K562 (cell line): ENCODE data around the gene IGF2. TPM values are rescaled to one million over a fixed set of nuclear protein-coding genes. Genes with fewer than 3 reads are reported as not detected.

Experiments
- ATAC-seq: fragments of 200-7000 bp; cut with Tn5 transposase; 3 replicates; pipeline ENCODE4 v1.9.1; 2020; ENCODE audit warnings: moderate library complexity
- BruUV-seq: library from RNA; stranded (reverse); fragments of 400-500 nt; replicated peaks from 2 replicates; lab custom pipeline; 2021; lab: Mats Ljungman, UMichigan
- CTCF ChIA-PET: fragments of 300-600 bp; formaldehyde crosslinking; extraction: SDS; loops from one replicate; lab custom pipeline; 2021; ENCODE audit warnings: low intra/inter-chr PET ratio; lab: Yijun Ruan, JAX
- POLR2A ChIA-PET: fragments of 300-600, 350-650 bp; sonication (Branson Sonifier 250); formaldehyde crosslinking; extraction: SDS; loops from one replicate; lab custom pipeline; 2021; ENCODE audit warnings: antibody characterized with exemption, inconsistent platforms; lab: Yijun Ruan, JAX
- DNase-seq, 4 experiments: peaks; one replicate each; pipeline versions ENCODE4 v3.0.0 to v3.0.0-alpha.2; 2011 to 2018; ENCODE audit warnings: low spot score in 3 of 4, mixed read lengths in 3 of 4; ENCODE audit errors: extremely low read depth in 1 of 4
- FAIRE-seq: peaks from 2 replicates; lab custom pipeline; 2011; peaks lifted over from hg19 to GRCh38; lab: Jason Lieb, UNC
- H2AFZ ChIP-seq: 2 replicates; pipeline ENCODE4 v1.6.0; 2011; ENCODE audit warnings: low read depth, low read length, control low read depth, inconsistent platforms
- H3K27ac ChIP-seq: fragments of 200-600 bp; 3 replicates; pipeline ENCODE4 v1.8.0; 2011; ENCODE audit warnings: low read depth, mild to moderate bottlenecking, control low read depth, inconsistent platforms, low read length, moderate library complexity, mixed read lengths; ENCODE audit errors: extremely low read depth
- H3K27me3 ChIP-seq, 2 experiments: fragments of 300-600 bp in 1 of 2; 2 replicates in 1 of 2; 3 replicates in 1 of 2; pipeline versions ENCODE4 v1.6.0 to v1.8.0; 2011; ENCODE audit warnings: inconsistent platforms in 2 of 2, low read length in 2 of 2, mild to moderate bottlenecking in 1 of 2, mixed read lengths in 1 of 2, moderate library complexity in 1 of 2; ENCODE audit not compliant: control insufficient read depth in 2 of 2, insufficient read depth in 2 of 2
- H3K36me3 ChIP-seq: fragments of 300-600 bp; 3 replicates; pipeline ENCODE4 v1.8.0; 2011; ENCODE audit warnings: mild to moderate bottlenecking, low read length, inconsistent platforms; ENCODE audit not compliant: control insufficient read depth, insufficient read depth
- H3K4me1 ChIP-seq, 2 experiments: fragments of 200-600 bp in 1 of 2; replicated peaks in 1 of 2; 2 replicates in 1 of 2; 3 replicates in 1 of 2; pipeline versions ENCODE4 v1.5.1 to v1.8.0; 2011; ENCODE audit warnings: inconsistent platforms in 2 of 2, low read length in 2 of 2, mild to moderate bottlenecking in 1 of 2, mixed read lengths in 1 of 2, moderate library complexity in 1 of 2; ENCODE audit not compliant: control insufficient read depth in 2 of 2, insufficient read depth in 2 of 2
- H3K4me2 ChIP-seq: 2 replicates; pipeline ENCODE4 v1.6.1; 2011; ENCODE audit warnings: low read length, control low read depth, inconsistent platforms, mixed read lengths; ENCODE audit not compliant: insufficient read depth
- H3K4me3 ChIP-seq: fragments of 200-600 bp; sonication (generic), shearing (Covaris generic); 2 replicates; pipeline ENCODE4 v1.5.1; 2016; ENCODE audit warnings: control low read depth, inconsistent platforms
- H3K79me2 ChIP-seq: fragments of 200-600 bp; 3 replicates; pipeline ENCODE4 v1.8.0; 2011; ENCODE audit warnings: low read length, inconsistent platforms; ENCODE audit not compliant: control insufficient read depth, insufficient read depth
- H3K9ac ChIP-seq, 2 experiments: 2 replicates each; pipeline versions ENCODE4 v1.6.0 to v1.6.1; 2011; ENCODE audit warnings: low read depth in 2 of 2, low read length in 2 of 2, control low read depth in 1 of 2, inconsistent platforms in 1 of 2, mild to moderate bottlenecking in 1 of 2, mixed read lengths in 1 of 2; ENCODE audit not compliant: insufficient read depth in 1 of 2
- H3K9me1 ChIP-seq: one replicate; pipeline ENCODE4 v1.6.0; 2011; ENCODE audit warnings: inconsistent platforms, mild to moderate bottlenecking, low read length, moderate library complexity; ENCODE audit not compliant: control insufficient read depth, insufficient read depth
- H3K9me3 ChIP-seq: replicated peaks from 2 replicates; pipeline ENCODE4 v1.5.1; 2011; ENCODE audit warnings: low read depth, low read length, inconsistent platforms; ENCODE audit not compliant: control insufficient read depth, insufficient read depth
- H4K20me1 ChIP-seq: replicated peaks from 2 replicates; pipeline ENCODE4 v1.6.1; 2011; ENCODE audit warnings: low read length, inconsistent platforms, mixed read lengths; ENCODE audit not compliant: control insufficient read depth, insufficient read depth
- MGA ChIP-seq: fragments of 450-650 bp; IDR thresholded peaks from 2 replicates; pipeline ENCODE4 v1.6.1; 2016; ENCODE audit warnings: mild to moderate bottlenecking, moderate library complexity
- NR2C2 ChIP-seq, 2 experiments: fragments of 200-800 bp in 1 of 2; sonication (Bioruptor generic) in 1 of 2; sonication (generic) in 1 of 2; formaldehyde crosslinking in 1 of 2; IDR thresholded peaks; 2 replicates each; pipeline versions ENCODE4 v1.6.1 to v1.8.0; 2016 to 2022; ENCODE audit warnings: mild to moderate bottlenecking in 1 of 2, missing compliant biosample characterization in 1 of 2, missing genetic modification characterization in 1 of 2, missing genetic modification reagents in 1 of 2
- ZNF655 ChIP-seq: fragments of 250-450 bp; sonication (Bioruptor Pico); IDR thresholded peaks from 2 replicates; pipeline ENCODE4 v1.5.0; 2021
- WGBS: fragments of 100-300 bp; shearing (Covaris generic); methylation state at CpG from one replicate; pipeline ENCODE4 v1.1.6; 2016; ENCODE audit warnings: low coverage, mixed read lengths; ENCODE audit not compliant: insufficient coverage; ENCODE audit errors: missing lambda C conversion rate; 5-methylcytosine and 5-hydroxymethylcytosine counted together
- in situ Hi-C: fragments of 300-500 bp; cut with MboI; formaldehyde crosslinking; loops from 4 replicates; pipeline ENCODE4 v1.15.0; 2018; ENCODE audit warnings: inconsistent platforms, mixed read lengths
- intact Hi-C: fragments of 100-400 bp; cut with micrococcal nuclease; formaldehyde crosslinking; loops from 2 replicates; pipeline ENCODE4 v1.14.2; 2022
- polyA plus RNA-seq, 8 experiments: library from polyadenylated mRNA; depleted of rRNA in 4 of 8; stranded (reverse) in 5 of 8; unstranded in 3 of 8; fragments of >200 nt; fragmentation: Nextera tagmentation in 2 of 8; fragmentation: Illumina TruSeq in 1 of 8; extraction: Ambion mirVana in 2 of 8; extraction: Trizol in 1 of 8; gene quantifications; 2 replicates each; pipeline versions ENCODE4 v1.2.1 to v1.2.3, GENCODE V29; 2011 to 2014; ENCODE audit warnings: inconsistent platforms in 1 of 8, missing spikeins in 1 of 8
- total RNA-seq, 7 experiments: library from RNA; depleted of rRNA in 6 of 7; stranded (reverse); fragments of >200 nt in 6 of 7; fragmentation: Illumina TruSeq in 2 of 7; extraction: Trizol in 2 of 7; gene quantifications; 2 replicates each; pipeline versions ENCODE4 v1.2.1 to v1.2.3, GENCODE V29; 2011 to 2021; ENCODE audit warnings: low replicate concordance in 1 of 7

Gene IGF2
- total and polyA plus RNA-seq, 9 of the 15 experiments (the other 6 are each of a cell fraction or from before 2014, with no cell fraction given), result 0.16 TPM; not detected in 8

- H3K27ac ChIP-seq, result no peak overlapping the region
- peaks cover 7 to 55% of the 10 kb centered on the region in 2 experiments; a peak in 3 of 5 replicates for H3K27me3 ChIP-seq
- H3K4me3 ChIP-seq, result no peak overlapping the region
- WGBS, result 4% methylated on average over 6 of the region's 10 CpGs
- no peak overlapping the region for H2AFZ ChIP-seq
- DNase-seq (no peak), FAIRE-seq (no peak), ATAC-seq (no peak)
- no peak overlapping the region for H3K4me2 ChIP-seq
- intact Hi-C loops, result no loop called here
- H3K9me1 ChIP-seq, result no peaks in the 10 kb centered on the region
- ChIA-PET CTCF (no interaction called here), POLR2A (no interaction called here)
- in situ Hi-C loops, result no loop called here
- H3K9ac ChIP-seq, result no peak overlapping the region
- H4K20me1 ChIP-seq, result peaks cover 24% of the 10 kb centered on the region
- TF ChIP-seq MGA, result no peak
- no peak for TF ChIP-seq ZNF655
- TF ChIP-seq NR2C2 (CRISPR knock-in tag; IDR thresholded peaks at IDR 0.05), result no peak
- no peak for TF ChIP-seq NR2C2 (tag; IDR thresholded peaks at IDR 0.05)
- no TSS peak for BruUV-seq
- no peaks in the 10 kb centered on the region for H3K36me3 ChIP-seq
- H3K9me3 ChIP-seq, result no peaks in the 10 kb centered on the region
- no peaks in the 10 kb centered on the region for H3K79me2 ChIP-seq
- H3K4me1 ChIP-seq, result peaks cover 0 to 25% of the 10 kb centered on the region in 2 experiments; a peak in 2 of 5 replicates
Measured at GRCh38 chr11:2092956-2093412, 46.2 kb downstream of the IGF2 start.
